HG02610 (cell line): ENCODE results near the gene TOMM6.
A peak's percentile ranks its signal among the peaks of the same experiment; 100 is the strongest.
"Not testable (repeated sequence)": the region's sequence is repeated elsewhere in the genome, so short reads cannot be mapped to it uniquely, and the experiment has no call there.

Experiments used
- ATAC-seq: cut with Tn5 transposase; IDR thresholded peaks from one replicate; pipeline ENCODE4 v1.9.1; 2021; ENCODE audit warnings: mild to moderate bottlenecking, moderate library complexity; ENCODE audit not compliant: unreplicated experiment

TOMM6 gene

GRCh38 chr6:41783106-41783780, 4.3 kb upstream of the TOMM6 start:
- no peak for ATAC-seq

DNA sequence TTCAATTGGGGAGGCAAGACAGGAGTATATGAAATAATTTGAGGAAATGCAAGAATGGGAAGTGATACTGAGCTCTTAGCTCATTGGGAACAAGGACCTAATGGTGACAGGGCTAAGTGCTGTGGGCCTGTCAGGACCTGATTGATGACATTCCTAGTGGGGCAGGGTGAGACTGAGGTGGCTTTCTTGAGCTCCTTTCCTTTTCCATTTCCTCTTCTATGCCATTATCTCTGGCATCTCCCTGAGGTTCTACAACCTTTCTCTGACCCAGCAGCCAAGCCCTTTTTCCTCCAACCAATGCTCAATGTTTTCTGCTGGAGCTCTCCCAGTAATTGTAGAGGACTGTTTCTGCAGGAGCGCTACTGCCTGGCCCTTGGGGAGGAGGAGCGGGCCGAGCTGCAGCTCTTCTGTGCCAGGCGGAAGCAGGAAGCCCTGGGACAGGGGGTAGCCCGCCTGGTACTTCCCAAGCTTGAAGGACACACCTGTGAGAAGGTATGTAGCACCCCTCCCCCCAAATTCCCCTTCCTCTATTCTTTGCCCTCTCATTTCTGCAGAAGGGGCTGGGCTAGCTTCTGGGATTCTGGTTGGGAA, 2.8 kb upstream of the TOMM6 start:
- ATAC-seq, result no peak

GRCh38 chr6:41785254-41785653, 2.2 kb upstream of the TOMM6 start:
- no peak for ATAC-seq

DNA sequence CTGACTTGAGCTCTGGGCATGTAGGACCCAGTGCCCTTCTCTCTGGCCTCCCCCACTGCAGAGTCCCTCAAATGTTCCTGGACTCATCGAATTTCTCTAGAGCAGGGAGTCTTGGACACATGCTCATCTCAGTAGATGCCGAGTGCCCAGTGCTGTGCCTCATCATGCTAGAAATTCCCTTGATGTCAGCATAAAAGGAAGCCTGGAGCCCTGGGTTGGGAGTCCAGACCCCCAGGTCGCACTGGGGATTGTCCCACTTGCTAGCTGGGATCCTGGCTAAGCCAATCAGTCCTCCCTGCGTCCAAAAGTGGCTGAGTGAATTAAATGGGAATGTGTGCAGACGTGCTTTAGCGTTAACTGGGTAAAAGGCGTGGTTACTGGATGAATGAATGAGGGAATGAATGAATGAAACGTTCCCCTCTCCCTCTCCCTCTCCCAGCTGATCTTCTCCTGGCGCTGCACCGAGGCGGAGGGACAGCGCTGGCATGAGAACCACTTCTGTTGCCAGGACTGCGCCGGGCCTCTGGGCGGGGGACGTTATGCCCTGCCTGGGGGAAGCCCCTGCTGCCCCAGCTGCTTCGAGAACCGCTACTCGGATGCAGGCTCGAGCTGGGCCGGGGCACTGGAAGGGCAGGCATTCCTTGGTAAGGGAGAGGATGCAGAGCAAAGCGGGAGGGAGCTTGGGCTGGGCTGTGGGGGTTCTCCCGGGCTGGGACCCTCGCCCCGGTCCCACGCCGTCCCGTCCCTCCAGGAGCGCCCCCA, 1.6 kb upstream of the TOMM6 start:
- peak; percentile 3 for ATAC-seq

DNA sequence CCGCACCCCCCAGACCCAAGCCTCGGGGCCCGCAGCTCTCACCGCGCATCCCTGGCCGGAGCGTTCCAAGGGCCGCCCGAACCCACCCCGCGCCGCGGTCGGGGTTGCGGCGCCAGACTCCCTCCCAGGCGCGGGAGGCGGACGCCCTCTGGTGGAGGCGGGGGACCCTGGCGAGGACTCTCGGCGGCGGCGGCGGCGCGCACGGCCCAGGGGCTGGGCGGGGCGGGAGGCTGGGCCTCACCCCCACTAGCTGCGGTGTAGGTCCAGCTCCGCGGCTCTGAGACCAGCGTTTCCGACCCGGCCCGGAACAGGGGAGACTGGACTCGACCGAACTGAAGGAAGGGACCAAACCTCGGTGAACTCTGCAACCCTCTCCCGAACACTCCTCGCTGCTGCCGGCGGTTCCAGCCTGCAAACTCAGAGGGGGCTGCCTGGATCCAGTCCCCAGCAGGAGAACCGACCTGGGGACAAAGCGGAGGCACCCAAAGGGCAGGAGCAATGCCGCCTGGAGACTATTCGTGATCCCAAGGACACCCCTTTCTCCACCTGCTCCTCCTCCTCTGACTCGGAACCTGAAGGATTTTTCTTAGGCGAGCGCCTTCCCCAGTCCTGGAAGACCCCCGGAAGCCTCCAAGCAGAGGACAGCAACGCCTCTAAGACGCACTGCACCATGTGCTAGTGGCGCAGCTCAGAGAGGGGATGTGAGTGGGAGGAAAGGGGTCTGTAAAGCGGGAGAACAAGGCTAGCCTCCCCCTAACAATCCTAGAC, 859 bp upstream of the TOMM6 start:
- peak; percentile 57 for ATAC-seq

GRCh38 chr6:41789390-41789724, 1.9 kb downstream of the TOMM6 start:
- no peak for ATAC-seq

DNA sequence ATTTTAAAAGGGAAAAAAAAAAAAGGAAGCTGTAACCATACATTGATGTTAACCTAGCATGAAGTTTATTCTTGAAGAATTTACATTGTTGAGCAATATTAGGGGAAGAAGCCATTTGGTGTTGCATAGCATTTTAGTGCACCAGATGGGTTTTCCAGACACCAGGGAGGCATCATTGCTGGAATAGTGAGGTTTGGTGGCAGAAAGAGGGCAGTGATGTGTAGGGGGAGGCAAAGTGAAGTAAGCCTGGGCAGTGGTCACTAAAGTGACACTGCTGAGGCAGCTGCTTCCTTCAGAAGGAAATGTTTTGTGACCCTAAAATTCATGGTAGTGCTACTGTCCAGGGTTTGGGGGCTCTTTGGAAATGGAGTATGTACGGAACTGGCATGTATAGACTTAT, 2.6 kb downstream of the TOMM6 start:
- ATAC-seq, result no peak

- no peak for ATAC-seq
Observed at GRCh38 chr6:41791305-41791704, 3.8 kb downstream of the TOMM6 start.

GRCh38 chr6:41791984-41792383, 4.5 kb downstream of the TOMM6 start:
- ATAC-seq, result no peak

DNA sequence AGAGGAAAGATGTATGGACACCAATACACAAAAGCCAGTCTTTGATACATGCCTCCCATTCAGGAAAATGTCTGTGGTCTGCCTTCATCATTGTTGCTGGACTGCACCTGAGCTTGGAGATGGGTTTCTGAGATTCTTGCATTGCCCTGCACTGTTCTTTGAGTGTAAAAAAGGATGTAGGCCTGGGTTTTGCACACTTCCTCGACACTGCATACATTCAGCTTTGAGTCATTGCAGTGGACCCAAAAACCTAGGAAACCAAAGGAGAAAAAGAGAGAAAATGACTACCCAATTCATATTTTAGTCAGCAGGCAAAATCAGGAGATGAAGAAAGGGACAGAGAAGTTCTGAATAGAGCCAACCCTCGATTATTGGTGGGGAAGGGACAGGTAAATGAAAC, 9.0 kb downstream of the TOMM6 start:
- no peak for ATAC-seq

DNA sequence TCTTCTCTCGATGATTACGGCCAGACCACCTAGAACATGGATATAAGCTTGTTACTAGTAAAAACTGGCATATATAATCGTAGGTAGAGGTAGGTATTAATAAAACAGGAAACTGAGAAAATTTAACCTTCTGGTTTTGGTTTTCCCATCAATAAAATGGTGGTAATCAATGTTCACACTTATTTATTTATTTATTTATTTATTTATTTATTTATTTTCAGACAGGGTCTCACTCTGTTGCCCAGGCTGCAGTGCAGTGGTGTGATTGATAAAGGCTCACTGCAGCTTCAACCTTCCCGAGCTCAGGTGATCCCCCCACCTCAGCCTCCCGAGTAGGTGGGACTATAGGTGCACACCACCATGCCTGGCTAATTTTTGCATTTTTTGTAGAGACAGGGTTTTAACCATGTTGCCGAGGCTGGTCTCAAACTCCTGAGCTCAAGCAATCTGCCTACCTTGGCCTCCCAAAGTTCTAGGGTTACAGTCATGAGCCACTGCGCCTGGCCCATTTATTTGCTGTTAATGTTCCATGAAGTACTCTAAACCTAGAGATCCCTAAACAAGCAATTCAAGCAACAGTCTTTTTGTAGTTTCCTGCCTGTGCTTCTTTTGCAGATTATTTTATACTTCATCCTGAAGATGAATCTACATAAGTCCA, 11.5 kb downstream of the TOMM6 start:
- ATAC-seq, result no peak

GRCh38 chr6:41799559-41799911, 12.0 kb downstream of the TOMM6 start:
- ATAC-seq, result no peak

DNA sequence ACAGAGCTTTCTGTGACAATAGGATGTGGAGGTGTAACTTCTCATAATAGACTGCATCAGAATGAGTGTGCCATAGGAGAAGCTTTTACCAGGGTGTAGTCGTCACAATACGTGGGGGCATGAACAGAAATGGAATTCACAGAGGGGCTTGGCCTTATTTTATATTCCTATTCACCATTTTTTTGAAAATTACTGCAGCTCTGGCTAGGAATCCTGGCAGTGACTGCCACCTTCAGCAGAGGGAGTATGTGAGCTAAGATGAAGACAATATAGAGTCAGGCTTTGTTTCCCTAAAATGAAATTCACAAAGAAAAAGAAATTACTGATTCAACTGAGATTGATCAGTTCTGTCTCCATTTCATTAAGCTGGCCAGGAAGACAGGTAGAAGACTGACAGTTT, 13.9 kb downstream of the TOMM6 start:
- ATAC-seq, result no peak

GRCh38 chr6:41805830-41806774, 18.6 kb downstream of the TOMM6 start:
- ATAC-seq, result no peak

DNA sequence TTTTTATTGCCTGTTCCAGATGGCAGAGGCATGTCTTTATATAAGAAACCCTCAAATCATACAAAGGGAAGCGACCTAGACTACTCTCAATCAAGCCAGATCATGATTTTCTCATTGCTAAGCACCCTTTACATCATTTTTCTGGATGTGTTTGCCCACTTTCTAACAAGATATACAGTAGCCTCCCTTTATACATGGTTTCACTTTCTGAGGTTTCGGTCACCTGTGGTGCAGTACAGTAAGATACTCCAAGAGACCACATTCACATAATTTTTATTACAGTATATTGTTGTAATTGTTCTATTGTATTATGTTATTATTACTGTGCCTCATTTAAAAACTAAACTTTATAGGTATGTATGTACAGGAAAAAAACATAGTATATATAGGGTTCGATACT, 23.6 kb downstream of the TOMM6 start:
- ATAC-seq, result no peak

- not testable (repeated sequence) for ATAC-seq
Observed at GRCh38 chr6:41811946-41812345, 24.5 kb downstream of the TOMM6 start.

- ATAC-seq, result no peak
Observed at GRCh38 chr6:41813469-41813868, 26.0 kb downstream of the TOMM6 start.

DNA sequence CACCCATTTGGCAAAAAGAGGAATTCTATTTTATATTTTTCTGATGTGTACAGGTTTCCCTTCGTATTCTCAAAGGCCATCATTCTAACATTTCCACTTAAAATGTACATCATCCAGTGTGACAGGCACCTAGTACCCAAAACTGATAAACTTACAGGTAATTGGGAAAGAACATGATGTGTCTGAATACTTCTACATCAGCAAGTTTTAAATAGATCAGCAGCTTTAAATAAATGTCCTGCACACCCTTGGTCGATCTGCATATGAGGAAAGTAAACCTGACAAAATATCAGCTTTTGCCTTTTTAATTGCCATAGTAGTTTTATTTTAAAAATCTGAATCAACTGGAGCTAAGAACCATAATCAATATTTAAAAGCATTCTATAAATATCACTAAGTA, 26.5 kb downstream of the TOMM6 start:
- ATAC-seq, result no peak

- no peak for ATAC-seq
Observed at GRCh38 chr6:41814629-41815028, 27.1 kb downstream of the TOMM6 start.

DNA sequence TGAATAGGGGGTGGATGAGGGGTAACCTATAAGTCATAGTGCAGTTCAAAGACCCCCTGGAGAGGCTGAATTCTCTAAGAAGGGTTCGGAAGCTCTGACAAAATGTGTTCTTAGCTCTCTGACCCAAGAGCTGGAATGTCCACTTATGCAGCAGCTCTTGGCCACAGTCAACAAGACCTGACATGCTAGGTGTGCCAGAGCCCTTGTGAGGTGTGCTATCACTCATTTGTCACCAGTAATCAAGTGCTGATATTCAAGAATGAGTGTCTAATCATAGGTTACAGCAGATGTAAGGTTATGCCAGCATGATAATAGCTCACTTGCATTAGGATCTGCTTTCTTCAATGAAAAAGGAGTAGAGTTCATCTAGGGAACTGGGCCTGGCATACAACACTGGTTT, 28.1 kb downstream of the TOMM6 start:
- ATAC-seq, result no peak
